ENCODE data around the gene CCL18.

DNA sequence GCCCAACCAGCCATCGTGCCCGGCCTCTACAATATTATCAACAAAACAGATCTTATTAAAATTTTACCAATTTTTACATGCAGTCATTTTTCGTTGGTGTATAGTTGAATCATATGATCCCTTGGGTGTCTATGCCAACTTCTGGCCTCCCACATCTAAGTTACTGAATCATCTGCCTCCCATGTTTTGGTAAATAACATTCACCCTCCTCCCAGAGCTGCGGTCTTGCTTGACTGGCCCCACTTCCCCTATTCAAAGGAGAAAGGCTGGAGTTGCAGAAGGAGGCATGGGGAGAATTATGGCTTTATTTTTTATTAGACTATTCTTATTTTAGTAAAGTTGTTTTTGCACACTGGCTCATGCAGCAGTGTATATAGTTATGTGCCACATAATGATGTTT, 27.8 kb upstream of the CCL18 start:
- TF ChIP-seq, protein P1, sequence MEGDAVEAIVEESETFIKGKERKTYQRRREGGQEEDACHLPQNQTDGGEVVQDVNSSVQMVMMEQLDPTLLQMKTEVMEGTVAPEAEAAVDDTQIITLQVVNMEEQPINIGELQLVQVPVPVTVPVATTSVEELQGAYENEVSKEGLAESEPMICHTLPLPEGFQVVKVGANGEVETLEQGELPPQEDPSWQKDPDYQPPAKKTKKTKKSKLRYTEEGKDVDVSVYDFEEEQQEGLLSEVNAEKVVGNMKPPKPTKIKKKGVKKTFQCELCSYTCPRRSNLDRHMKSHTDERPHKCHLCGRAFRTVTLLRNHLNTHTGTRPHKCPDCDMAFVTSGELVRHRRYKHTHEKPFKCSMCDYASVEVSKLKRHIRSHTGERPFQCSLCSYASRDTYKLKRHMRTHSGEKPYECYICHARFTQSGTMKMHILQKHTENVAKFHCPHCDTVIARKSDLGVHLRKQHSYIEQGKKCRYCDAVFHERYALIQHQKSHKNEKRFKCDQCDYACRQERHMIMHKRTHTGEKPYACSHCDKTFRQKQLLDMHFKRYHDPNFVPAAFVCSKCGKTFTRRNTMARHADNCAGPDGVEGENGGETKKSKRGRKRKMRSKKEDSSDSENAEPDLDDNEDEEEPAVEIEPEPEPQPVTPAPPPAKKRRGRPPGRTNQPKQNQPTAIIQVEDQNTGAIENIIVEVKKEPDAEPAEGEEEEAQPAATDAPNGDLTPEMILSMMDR (conservative IDR thresholded peaks at IDR 0.05 in 1 of 2, IDR thresholded peaks at IDR 0.05 in 1 of 2; ENCODE audit: extremely low read depth in 1 of 2, insufficient read depth in 1 of 2, low read depth in 1 of 2, low read length in 2 of 2) = no peak
- TF ChIP-seq EZH2 (IDR thresholded peaks at IDR 0.05; ENCODE audit: borderline replicate concordance, low read length) = no peak

Measured in mammary epithelial cell (primary cell).